ENCODE results near the gene KCNJ6.

DNA sequence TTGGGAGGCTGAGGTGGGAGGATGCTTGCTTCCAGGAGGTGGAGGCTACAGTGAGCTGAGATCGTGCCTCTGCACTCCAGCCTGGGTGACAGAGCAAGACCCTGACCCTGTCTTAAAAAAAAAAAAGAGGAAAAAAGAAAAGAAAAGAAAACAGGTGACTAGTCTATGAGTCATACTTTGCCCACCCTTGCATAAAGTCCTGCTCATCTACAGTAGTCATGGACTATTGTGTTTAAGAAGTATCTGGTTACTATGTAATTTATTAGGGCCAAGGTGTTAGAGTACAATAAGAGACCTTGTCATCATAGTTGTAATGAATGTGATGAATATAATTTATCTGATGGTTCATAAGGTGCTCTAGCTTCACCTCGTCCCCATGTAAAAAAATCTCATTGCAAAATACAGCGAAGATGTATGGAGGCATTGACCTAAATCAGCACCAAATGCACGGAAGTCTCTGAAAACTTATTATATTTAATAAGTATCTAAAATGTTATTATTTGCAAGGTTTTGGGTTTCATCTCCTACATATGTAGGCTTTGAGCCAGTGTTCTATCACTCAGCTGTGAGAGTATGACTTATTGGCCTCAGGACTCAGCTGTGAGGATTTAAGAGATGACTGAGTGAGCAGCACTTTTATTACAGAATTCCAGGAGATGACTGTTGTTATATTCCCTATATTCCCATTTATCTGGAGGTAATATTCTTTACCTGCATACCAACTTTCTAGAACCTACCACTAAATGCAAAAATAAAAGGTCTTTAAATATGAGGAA lies 19.9 kb upstream of the KCNJ6 start:
- TF ChIP-seq, protein P1, sequence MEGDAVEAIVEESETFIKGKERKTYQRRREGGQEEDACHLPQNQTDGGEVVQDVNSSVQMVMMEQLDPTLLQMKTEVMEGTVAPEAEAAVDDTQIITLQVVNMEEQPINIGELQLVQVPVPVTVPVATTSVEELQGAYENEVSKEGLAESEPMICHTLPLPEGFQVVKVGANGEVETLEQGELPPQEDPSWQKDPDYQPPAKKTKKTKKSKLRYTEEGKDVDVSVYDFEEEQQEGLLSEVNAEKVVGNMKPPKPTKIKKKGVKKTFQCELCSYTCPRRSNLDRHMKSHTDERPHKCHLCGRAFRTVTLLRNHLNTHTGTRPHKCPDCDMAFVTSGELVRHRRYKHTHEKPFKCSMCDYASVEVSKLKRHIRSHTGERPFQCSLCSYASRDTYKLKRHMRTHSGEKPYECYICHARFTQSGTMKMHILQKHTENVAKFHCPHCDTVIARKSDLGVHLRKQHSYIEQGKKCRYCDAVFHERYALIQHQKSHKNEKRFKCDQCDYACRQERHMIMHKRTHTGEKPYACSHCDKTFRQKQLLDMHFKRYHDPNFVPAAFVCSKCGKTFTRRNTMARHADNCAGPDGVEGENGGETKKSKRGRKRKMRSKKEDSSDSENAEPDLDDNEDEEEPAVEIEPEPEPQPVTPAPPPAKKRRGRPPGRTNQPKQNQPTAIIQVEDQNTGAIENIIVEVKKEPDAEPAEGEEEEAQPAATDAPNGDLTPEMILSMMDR (IDR thresholded peaks at IDR 0.05), result no peak
- no peak for TF ChIP-seq POLR2A (IDR thresholded peaks at IDR 0.05)
- no peak for TF ChIP-seq POLR2AphosphoS5 (IDR thresholded peaks at IDR 0.05; ENCODE audit: insufficient read depth in 1 of 2, low read depth in 1 of 2)
